Mesothelial cell of epicardium (in vitro differentiated cells): ENCODE data around the gene SLC6A17. TPM values are rescaled to one million over a fixed set of nuclear protein-coding genes. Genes with fewer than 3 reads are reported as not detected.

Experiments used
- DNase-seq, 2 experiments: peaks; one replicate each; pipeline ENCODE4 v3.0.0; 2021; ENCODE audit warnings: low spot score in 2 of 2; ENCODE audit not compliant: unreplicated experiment in 2 of 2
- H3K27ac Mint-ChIP-seq: 2 replicates; pipeline ENCODE4 v1.8.0; 2021; ENCODE audit warnings: mixed read lengths
- H3K27me3 Mint-ChIP-seq: 2 replicates; pipeline ENCODE4 v1.8.0; 2021; ENCODE audit warnings: low read depth, mixed read lengths
- H3K36me3 Mint-ChIP-seq: 2 replicates; pipeline ENCODE4 v1.8.0; 2021; ENCODE audit warnings: mixed read lengths
- H3K4me1 Mint-ChIP-seq: 2 replicates; pipeline ENCODE4 v1.8.0; 2021; ENCODE audit warnings: mixed read lengths
- H3K4me3 Mint-ChIP-seq: 2 replicates; pipeline ENCODE4 v1.8.0; 2021; ENCODE audit warnings: mild to moderate bottlenecking, moderate library complexity, mixed read lengths
- H3K9me3 Mint-ChIP-seq: 2 replicates; pipeline ENCODE4 v1.8.0; 2021; ENCODE audit warnings: mixed read lengths
- total RNA-seq: library from RNA; stranded (reverse); gene quantifications from 3 replicates; pipeline ENCODE4 v1.2.1, GENCODE V29; 2021
- TF ChIP-seq, protein P1 (sequence below): fragments of 200-600 bp; sonication (generic); IDR thresholded peaks from one replicate; pipeline ENCODE4 v1.5.0; 2021; ENCODE audit warnings: antibody characterized with exemption; ENCODE audit not compliant: unreplicated experiment

Gene SLC6A17
- total RNA-seq, 1 donor from 2014 or later: 1.6 TPM

DNA sequence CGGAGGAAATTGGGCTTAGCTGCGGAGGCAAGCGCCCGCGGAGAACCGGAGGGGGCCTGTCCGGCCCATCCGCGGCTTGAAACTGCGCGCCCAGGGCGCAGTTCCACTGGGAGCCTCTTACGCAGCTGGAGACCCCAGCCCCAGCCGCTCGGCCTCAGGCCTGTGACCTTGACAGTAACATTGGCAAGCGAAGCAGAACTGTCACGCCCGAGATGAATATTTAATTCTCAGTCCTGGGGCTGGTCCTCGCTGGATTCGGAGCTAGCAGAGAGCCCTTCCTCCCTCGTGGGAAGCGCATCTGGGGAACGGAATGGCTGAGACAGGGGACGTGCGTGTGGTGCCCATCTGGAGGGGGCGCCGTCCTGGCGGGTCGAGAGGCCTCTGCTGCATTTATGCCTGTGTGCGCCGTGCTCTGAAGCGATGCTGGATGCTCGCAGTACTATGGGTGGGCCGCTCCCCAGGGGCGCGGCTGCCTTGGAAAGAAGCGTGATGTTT lies 928 bp downstream of the SLC6A17 start:
- H3K27ac Mint-ChIP-seq: no peak overlapping the region
- TF ChIP-seq, protein P1, sequence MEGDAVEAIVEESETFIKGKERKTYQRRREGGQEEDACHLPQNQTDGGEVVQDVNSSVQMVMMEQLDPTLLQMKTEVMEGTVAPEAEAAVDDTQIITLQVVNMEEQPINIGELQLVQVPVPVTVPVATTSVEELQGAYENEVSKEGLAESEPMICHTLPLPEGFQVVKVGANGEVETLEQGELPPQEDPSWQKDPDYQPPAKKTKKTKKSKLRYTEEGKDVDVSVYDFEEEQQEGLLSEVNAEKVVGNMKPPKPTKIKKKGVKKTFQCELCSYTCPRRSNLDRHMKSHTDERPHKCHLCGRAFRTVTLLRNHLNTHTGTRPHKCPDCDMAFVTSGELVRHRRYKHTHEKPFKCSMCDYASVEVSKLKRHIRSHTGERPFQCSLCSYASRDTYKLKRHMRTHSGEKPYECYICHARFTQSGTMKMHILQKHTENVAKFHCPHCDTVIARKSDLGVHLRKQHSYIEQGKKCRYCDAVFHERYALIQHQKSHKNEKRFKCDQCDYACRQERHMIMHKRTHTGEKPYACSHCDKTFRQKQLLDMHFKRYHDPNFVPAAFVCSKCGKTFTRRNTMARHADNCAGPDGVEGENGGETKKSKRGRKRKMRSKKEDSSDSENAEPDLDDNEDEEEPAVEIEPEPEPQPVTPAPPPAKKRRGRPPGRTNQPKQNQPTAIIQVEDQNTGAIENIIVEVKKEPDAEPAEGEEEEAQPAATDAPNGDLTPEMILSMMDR: no peak
- peak overlapping the region; percentile 35 for H3K4me3 Mint-ChIP-seq
- peaks cover 53% of the 10 kb centered on the region for H3K27me3 Mint-ChIP-seq
- H3K9me3 Mint-ChIP-seq: no peaks in the 10 kb centered on the region
- H3K36me3 Mint-ChIP-seq: no peaks in the 10 kb centered on the region
- H3K4me1 Mint-ChIP-seq: peaks cover 9% of the 10 kb centered on the region
- no peak for DNase-seq

DNA sequence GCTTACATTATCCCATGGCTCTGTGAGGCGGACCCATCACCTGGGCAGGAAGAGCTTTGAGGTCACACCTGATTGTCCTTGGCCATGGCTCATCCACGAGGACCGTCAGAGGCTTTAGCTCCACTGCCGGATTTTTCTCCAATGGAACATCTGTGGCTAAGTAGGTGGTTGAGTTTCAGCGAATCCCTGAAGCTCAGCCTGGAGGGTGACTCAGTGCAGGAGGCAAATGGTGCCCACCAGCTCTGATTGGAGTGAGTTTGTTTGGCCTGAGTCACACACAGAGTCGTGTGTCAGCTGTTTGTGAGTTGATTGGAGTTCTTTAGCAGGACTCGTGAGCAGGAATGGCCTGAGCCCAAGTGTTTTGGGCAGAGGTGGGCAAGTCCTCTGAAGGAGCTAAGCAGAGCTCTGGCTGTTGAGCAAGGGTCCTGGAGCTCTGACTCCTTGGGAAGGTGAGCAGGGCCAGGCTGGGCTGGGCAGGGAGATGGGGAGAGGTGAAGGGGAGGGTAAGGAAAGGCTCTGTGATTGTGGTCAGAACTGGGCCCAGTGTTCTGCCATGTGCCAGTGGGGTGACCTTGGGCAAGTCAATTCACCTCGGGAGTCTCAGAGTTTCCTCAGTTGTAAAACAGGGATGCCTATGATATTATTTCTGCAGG lies 2.0 kb downstream of the SLC6A17 start:
- Mint-ChIP-seq H3K27ac (no peak overlapping the region), H3K4me1 (peaks cover 9% of the 10 kb centered on the region), H3K36me3 (no peaks in the 10 kb centered on the region), H3K4me3 (no peak overlapping the region), H3K9me3 (no peaks in the 10 kb centered on the region), H3K27me3 (peaks cover 62% of the 10 kb centered on the region)
- TF ChIP-seq, protein P1: no peak
- no peak for DNase-seq

DNA sequence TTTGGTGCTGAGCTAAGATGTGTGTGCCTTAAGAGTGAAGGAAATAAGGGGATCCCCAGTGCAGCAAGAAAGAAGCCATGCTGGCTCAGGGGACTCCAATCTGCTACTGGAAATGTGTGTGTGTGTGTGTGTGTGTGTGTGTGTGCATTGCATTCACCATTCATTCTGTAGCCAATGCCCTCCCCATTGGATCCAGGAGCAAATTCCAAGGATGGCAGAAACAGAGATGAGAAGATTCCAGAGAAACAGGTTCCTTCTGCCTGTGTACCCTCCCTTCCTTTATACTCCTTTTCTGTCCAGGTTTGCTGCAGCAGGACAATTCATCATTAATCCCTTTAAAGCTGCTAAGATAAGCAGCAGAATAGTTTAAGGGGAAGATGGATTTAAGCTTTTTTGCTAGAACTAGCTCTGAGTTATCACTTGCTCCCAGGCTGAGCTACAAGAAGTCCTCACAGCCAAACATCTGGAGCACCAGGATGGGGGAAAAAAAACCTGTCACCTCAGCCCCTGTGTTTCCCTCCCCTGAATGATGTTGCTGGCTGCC lies 3.2 kb downstream of the SLC6A17 start:
- TF ChIP-seq, protein P1: no peak
- DNase-seq: no peak
- peaks cover 9% of the 10 kb centered on the region for H3K4me1 Mint-ChIP-seq
- no peak overlapping the region for H3K4me3 Mint-ChIP-seq
- H3K27me3 Mint-ChIP-seq: peaks cover 69% of the 10 kb centered on the region
- H3K27ac Mint-ChIP-seq: peak overlapping the region; percentile 75
- H3K9me3 Mint-ChIP-seq: no peaks in the 10 kb centered on the region
- no peaks in the 10 kb centered on the region for H3K36me3 Mint-ChIP-seq

DNA sequence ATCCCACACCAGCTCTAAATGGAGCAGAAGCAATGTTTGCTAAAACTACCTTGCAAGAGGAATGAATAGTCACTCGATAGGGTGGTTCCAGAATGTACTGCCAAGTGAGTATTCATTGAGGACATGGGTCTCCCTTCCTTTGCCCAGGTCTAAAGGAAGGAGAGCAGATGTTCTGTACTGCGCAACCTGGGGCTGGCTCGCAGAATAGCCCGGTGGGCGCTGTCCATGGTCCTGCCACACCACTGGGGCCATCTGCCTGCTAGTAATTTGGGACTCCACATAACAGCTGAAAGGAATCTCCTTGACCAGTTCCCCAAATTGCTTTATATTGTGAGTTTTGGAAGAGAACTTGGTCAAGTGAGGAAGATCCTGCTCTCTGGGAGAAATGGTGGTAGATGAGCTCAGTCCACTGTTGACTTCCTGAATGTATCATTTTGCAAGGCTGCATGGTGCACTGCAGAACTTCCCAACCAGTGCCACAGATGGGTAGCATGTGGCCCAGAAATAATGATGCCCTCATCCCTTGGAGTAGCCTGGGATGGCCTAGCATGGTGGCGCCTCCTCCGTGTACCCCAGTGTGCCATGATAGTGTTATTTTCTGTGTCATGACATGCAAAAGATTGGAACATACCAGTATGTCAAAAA lies 5.7 kb downstream of the SLC6A17 start:
- TF ChIP-seq, protein P1: no peak
- Mint-ChIP-seq H3K9me3 (no peaks in the 10 kb centered on the region), H3K4me1 (peaks cover 7% of the 10 kb centered on the region), H3K27ac (no peak overlapping the region), H3K36me3 (no peaks in the 10 kb centered on the region), H3K27me3 (peaks cover 90% of the 10 kb centered on the region), H3K4me3 (no peak overlapping the region)
- peak; percentile 81 to 97 for DNase-seq

DNA sequence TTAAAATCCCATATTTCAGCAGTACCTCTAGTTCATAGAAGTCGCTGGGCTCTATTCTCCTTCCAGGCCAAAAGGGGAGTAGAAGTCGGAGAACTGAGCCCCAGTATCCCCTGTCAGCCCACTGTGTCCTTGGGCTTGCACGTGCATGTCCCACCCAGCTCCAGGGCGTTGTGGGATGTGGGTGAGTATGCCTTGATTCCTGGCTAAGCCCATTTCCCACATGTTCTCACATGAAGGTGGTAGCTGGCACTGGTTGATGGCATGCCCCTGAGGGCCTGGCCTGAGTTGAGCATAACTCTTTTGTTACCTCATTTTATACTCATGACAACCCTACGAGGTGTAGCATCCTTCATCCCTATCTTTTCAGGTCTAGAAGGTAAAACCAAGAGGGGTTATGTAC lies 8.0 kb downstream of the SLC6A17 start:
- H3K36me3 Mint-ChIP-seq: no peaks in the 10 kb centered on the region
- peaks cover 86% of the 10 kb centered on the region for H3K27me3 Mint-ChIP-seq
- no peak overlapping the region for H3K4me3 Mint-ChIP-seq
- H3K9me3 Mint-ChIP-seq: no peaks in the 10 kb centered on the region
- DNase-seq: no peak
- H3K4me1 Mint-ChIP-seq: peaks cover 4% of the 10 kb centered on the region
- TF ChIP-seq, protein P1: no peak
- H3K27ac Mint-ChIP-seq: no peak overlapping the region
